HEK293T (cell line): ENCODE results near the gene CYB5R3.

Experiments
- BHLHE40 ChIP-seq: fragments of 450-650 bp; IDR thresholded peaks from 2 replicates; pipeline ENCODE4 v1.6.1; 2016; ENCODE audit warnings: mild to moderate bottlenecking, moderate library complexity, borderline replicate concordance
- FOXM1 ChIP-seq: fragments of 450-650 bp; IDR thresholded peaks from 2 replicates; pipeline ENCODE4 v1.6.1; 2017; ENCODE audit warnings: mild to moderate bottlenecking, borderline replicate concordance
- HDGF ChIP-seq: fragments of 450-650 bp; IDR thresholded peaks from 2 replicates; pipeline ENCODE4 v1.6.1; 2017; ENCODE audit warnings: antibody characterized with exemption, borderline replicate concordance
- L3MBTL2 ChIP-seq: fragments of 450-650 bp; conservative IDR thresholded peaks from 2 replicates; pipeline ENCODE4 v1.6.1; 2016; ENCODE audit warnings: mild to moderate bottlenecking
- LEF1 ChIP-seq: fragments of 450-650 bp; IDR thresholded peaks from 2 replicates; pipeline ENCODE4 v1.6.1; 2017; ENCODE audit warnings: mild to moderate bottlenecking, borderline replicate concordance
- NFRKB ChIP-seq: fragments of 450-650 bp; IDR thresholded peaks from 2 replicates; pipeline ENCODE4 v1.6.1; 2016; ENCODE audit warnings: mild to moderate bottlenecking, moderate library complexity
- PKNOX1 ChIP-seq: fragments of 450-650 bp; IDR thresholded peaks from 2 replicates; pipeline ENCODE4 v1.6.1; 2016
- SP1 ChIP-seq: fragments of 450-650 bp; IDR thresholded peaks from 2 replicates; pipeline ENCODE4 v1.6.1; 2017
- SUZ12 ChIP-seq: fragments of 450-650 bp; IDR thresholded peaks from 2 replicates; pipeline ENCODE4 v1.6.1; 2016; ENCODE audit warnings: mild to moderate bottlenecking

GRCh38 chr22:42626431-42626830 lies 22.8 kb downstream of the CYB5R3 start:
- TF ChIP-seq NFRKB (no peak), SP1 (no peak), FOXM1 (no peak), HDGF (no peak), PKNOX1 (no peak), BHLHE40 (no peak), SUZ12 (no peak), L3MBTL2 (no peak), LEF1 (no peak)
